Sigmoid colon (tissue), 4 donors: ENCODE data around the gene STBD1.

Experiments used
- CTCF ChIP-seq, 4 experiments: fragments of 450-650 bp in 3 of 4; fragments of 200-600 bp in 1 of 4; IDR thresholded peaks; one replicate each; pipeline ENCODE4 v1.5.1; 2016 to 2019; ENCODE audit warnings: antibody characterized with exemption in 4 of 4, mild to moderate bottlenecking in 3 of 4, moderate library complexity in 2 of 4
- EP300 ChIP-seq, 4 donors: sonication (generic); formaldehyde crosslinking; IDR thresholded peaks; one replicate each; pipeline ENCODE4 v1.6.1; 2017; ENCODE audit warnings: antibody characterized with exemption in 4 of 4
- POLR2A ChIP-seq, 2 donors: fragments of 450-650 bp; IDR thresholded peaks; one replicate each; pipeline ENCODE4 v1.6.1; 2016; ENCODE audit warnings: antibody characterized with exemption in 2 of 2, mild to moderate bottlenecking in 2 of 2, moderate library complexity in 2 of 2

GRCh38 chr4:76279462-76279861 lies 27.1 kb upstream of the STBD1 start:
- TF ChIP-seq CTCF (IDR thresholded peaks at IDR 0.05), result no peak
- TF ChIP-seq POLR2A (IDR thresholded peaks at IDR 0.05), result no peak
- no peak for TF ChIP-seq EP300 (IDR thresholded peaks at IDR 0.05)
